H9 (cell line): ENCODE data around the gene KIF12. TPM values are rescaled to one million over a fixed set of nuclear protein-coding genes. Genes with fewer than 3 reads are reported as not detected.
A peak's percentile ranks its signal among the peaks of the same experiment; 100 is the strongest.

ENCODE experiments used
- DNase-seq: peaks from one replicate; pipeline ENCODE4 v3.0.0-alpha.2; 2017
- H2AFZ ChIP-seq: one replicate; pipeline ENCODE4 v1.6.1; 2013; ENCODE audit warnings: mild to moderate bottlenecking, low read length, control low read depth, moderate library complexity
- H2AK5ac ChIP-seq: 2 replicates; pipeline ENCODE4 v1.6.1; 2013; ENCODE audit warnings: low read length, control low read depth, mixed read lengths; ENCODE audit not compliant: insufficient read length
- H2BK120ac ChIP-seq: one replicate; pipeline ENCODE4 v1.6.1; 2013; ENCODE audit warnings: low read depth, mild to moderate bottlenecking, low read length, control low read depth, inconsistent platforms; ENCODE audit not compliant: poor library complexity, severe bottlenecking
- H2BK12ac ChIP-seq: 2 replicates; pipeline ENCODE4 v1.6.1; 2013; ENCODE audit warnings: low read length, control low read depth, mixed read lengths, low read depth; ENCODE audit not compliant: insufficient read length
- H2BK15ac ChIP-seq: 2 replicates; pipeline ENCODE4 v1.6.1; 2013; ENCODE audit warnings: low read depth, low read length, control low read depth
- H2BK20ac ChIP-seq: one replicate; pipeline ENCODE4 v1.6.1; 2013; ENCODE audit warnings: low read depth, mild to moderate bottlenecking, low read length, control low read depth, inconsistent platforms; ENCODE audit not compliant: poor library complexity, severe bottlenecking
- H2BK5ac ChIP-seq: 2 replicates; pipeline ENCODE4 v1.6.1; 2013; ENCODE audit warnings: low read length, control low read depth, mixed read lengths; ENCODE audit not compliant: insufficient read length
- H3K14ac ChIP-seq: 2 replicates; pipeline ENCODE4 v1.6.1; 2013; ENCODE audit warnings: low read length, control low read depth; ENCODE audit not compliant: insufficient read depth
- H3K18ac ChIP-seq: 2 replicates; pipeline ENCODE4 v1.6.1; 2013; ENCODE audit warnings: low read depth, mild to moderate bottlenecking, mixed read lengths, low read length, control low read depth; ENCODE audit not compliant: insufficient read length
- H3K23ac ChIP-seq: 2 replicates; pipeline ENCODE4 v1.6.1; 2013; ENCODE audit warnings: low read length, control low read depth, mixed read lengths, low read depth; ENCODE audit not compliant: insufficient read length
- H3K23me2 ChIP-seq: 2 replicates; pipeline ENCODE4 v1.6.1; 2013; ENCODE audit warnings: low read depth, mild to moderate bottlenecking, mixed read lengths, low read length, control low read depth; ENCODE audit not compliant: insufficient read length, poor library complexity, severe bottlenecking
- H3K27ac ChIP-seq: 2 replicates; pipeline ENCODE4 v1.5.1; 2013; ENCODE audit warnings: low read length, control low read depth, mixed read lengths, low read depth; ENCODE audit not compliant: insufficient read length
- H3K27me3 ChIP-seq: 2 replicates; pipeline ENCODE4 v1.6.1; 2013; ENCODE audit warnings: low read length, control low read depth, inconsistent platforms; ENCODE audit not compliant: insufficient read depth
- H3K4ac ChIP-seq: 2 replicates; pipeline ENCODE4 v1.6.1; 2013; ENCODE audit warnings: low read depth, mild to moderate bottlenecking, control low read depth, inconsistent platforms, low read length, moderate library complexity
- H3K4me1 ChIP-seq: 2 replicates; pipeline ENCODE4 v1.6.1; 2013; ENCODE audit warnings: low read length, control low read depth, inconsistent platforms; ENCODE audit not compliant: insufficient read depth
- H3K4me2 ChIP-seq: 2 replicates; pipeline ENCODE4 v1.6.1; 2013; ENCODE audit warnings: low read length, control low read depth, mixed read lengths; ENCODE audit not compliant: insufficient read length, insufficient read depth
- H3K56ac ChIP-seq: 2 replicates; pipeline ENCODE4 v1.6.1; 2013; ENCODE audit warnings: low read depth, mild to moderate bottlenecking, mixed read lengths, low read length, control low read depth; ENCODE audit not compliant: insufficient read length
- H3K79me1 ChIP-seq: 2 replicates; pipeline ENCODE4 v1.6.1; 2013; ENCODE audit warnings: low read depth, mild to moderate bottlenecking, moderate library complexity, low read length, control low read depth, inconsistent platforms; ENCODE audit not compliant: insufficient read depth, poor library complexity, severe bottlenecking
- H3K79me2 ChIP-seq: 2 replicates; pipeline ENCODE4 v1.6.1; 2013; ENCODE audit warnings: low read length, control low read depth, inconsistent platforms; ENCODE audit not compliant: insufficient read depth
- H3K9ac ChIP-seq: 2 replicates; pipeline ENCODE4 v1.6.1; 2013; ENCODE audit warnings: low read length, control low read depth, mixed read lengths; ENCODE audit not compliant: insufficient read length; ENCODE audit errors: extremely low read depth
- H3K9me3 ChIP-seq: one replicate; pipeline ENCODE4 v1.6.1; 2013; ENCODE audit warnings: low read depth, low read length, inconsistent platforms; ENCODE audit not compliant: control insufficient read depth
- H3T11ph ChIP-seq: one replicate; pipeline ENCODE4 v1.6.1; 2013; ENCODE audit warnings: mild to moderate bottlenecking, low read length, control low read depth, inconsistent platforms
- H4K20me1 ChIP-seq: one replicate; pipeline ENCODE4 v1.6.1; 2013; ENCODE audit not compliant: control insufficient read depth, insufficient read length, insufficient read depth
- H4K5ac ChIP-seq: 2 replicates; pipeline ENCODE4 v1.6.1; 2013; ENCODE audit warnings: low read depth, mild to moderate bottlenecking, mixed read lengths, low read length, control low read depth; ENCODE audit not compliant: insufficient read length
- H4K8ac ChIP-seq: replicated peaks from 2 replicates; pipeline ENCODE4 v1.6.1; 2013; ENCODE audit warnings: low read length, control low read depth, mixed read lengths, low read depth; ENCODE audit not compliant: insufficient read length
- H4K91ac ChIP-seq: 2 replicates; pipeline ENCODE4 v1.6.1; 2013; ENCODE audit warnings: low read depth, mild to moderate bottlenecking, moderate library complexity, mixed read lengths, low read length, control low read depth; ENCODE audit not compliant: insufficient read length
- H3K27ac Mint-ChIP-seq, 3 experiments: 2 replicates in 2 of 3; 3 replicates in 1 of 3; pipeline ENCODE4 v1.8.0; 2020 to 2021; ENCODE audit warnings: mixed read lengths in 3 of 3, mild to moderate bottlenecking in 1 of 3, moderate library complexity in 1 of 3
- H3K27me3 Mint-ChIP-seq: 2 replicates; pipeline ENCODE4 v1.8.0; 2021; ENCODE audit warnings: low read depth, mild to moderate bottlenecking, moderate library complexity, mixed read lengths
- H3K36me3 Mint-ChIP-seq, 3 experiments: 2 replicates in 2 of 3; 3 replicates in 1 of 3; pipeline ENCODE4 v1.8.0; 2020 to 2021; ENCODE audit warnings: low read depth in 3 of 3, mixed read lengths in 3 of 3; ENCODE audit not compliant: insufficient read depth in 1 of 3
- H3K4me1 Mint-ChIP-seq, 2 experiments: 2 replicates each; pipeline ENCODE4 v1.8.0; 2020; ENCODE audit warnings: mixed read lengths in 2 of 2
- H3K4me3 Mint-ChIP-seq, 2 experiments: 2 replicates in 1 of 2; 3 replicates in 1 of 2; pipeline ENCODE4 v1.8.0; 2020 to 2021; ENCODE audit warnings: mild to moderate bottlenecking in 2 of 2, mixed read lengths in 2 of 2, moderate library complexity in 1 of 2
- H3K9me3 Mint-ChIP-seq, 2 experiments: 2 replicates in 1 of 2; 3 replicates in 1 of 2; pipeline ENCODE4 v1.8.0; 2020; ENCODE audit warnings: mild to moderate bottlenecking in 2 of 2, mixed read lengths in 2 of 2, moderate library complexity in 1 of 2
- CTCF ChIP-seq: fragments of 200-600 bp; sonication (generic); conservative IDR thresholded peaks from 3 replicates; pipeline ENCODE4 v1.8.0; 2021; ENCODE audit warnings: antibody characterized with exemption, mild to moderate bottlenecking
- WGBS: extraction: QIAGEN DNeasy Blood & Tissue Kit; methylation state at CpG from one replicate; pipeline ENCODE4 v1.1.7; 2013; ENCODE audit warnings: missing lambda C conversion rate, low lambda C conversion rate, mixed read lengths; ENCODE audit not compliant: insufficient read length; ENCODE audit errors: extremely low coverage; 5-methylcytosine and 5-hydroxymethylcytosine counted together
- total RNA-seq: library from RNA; stranded (reverse); gene quantifications from 2 replicates; pipeline ENCODE4 v1.2.1, GENCODE V29; 2021

Gene KIF12
- total RNA-seq, 1 experiment from 2014 or later: 3.3 TPM

DNA sequence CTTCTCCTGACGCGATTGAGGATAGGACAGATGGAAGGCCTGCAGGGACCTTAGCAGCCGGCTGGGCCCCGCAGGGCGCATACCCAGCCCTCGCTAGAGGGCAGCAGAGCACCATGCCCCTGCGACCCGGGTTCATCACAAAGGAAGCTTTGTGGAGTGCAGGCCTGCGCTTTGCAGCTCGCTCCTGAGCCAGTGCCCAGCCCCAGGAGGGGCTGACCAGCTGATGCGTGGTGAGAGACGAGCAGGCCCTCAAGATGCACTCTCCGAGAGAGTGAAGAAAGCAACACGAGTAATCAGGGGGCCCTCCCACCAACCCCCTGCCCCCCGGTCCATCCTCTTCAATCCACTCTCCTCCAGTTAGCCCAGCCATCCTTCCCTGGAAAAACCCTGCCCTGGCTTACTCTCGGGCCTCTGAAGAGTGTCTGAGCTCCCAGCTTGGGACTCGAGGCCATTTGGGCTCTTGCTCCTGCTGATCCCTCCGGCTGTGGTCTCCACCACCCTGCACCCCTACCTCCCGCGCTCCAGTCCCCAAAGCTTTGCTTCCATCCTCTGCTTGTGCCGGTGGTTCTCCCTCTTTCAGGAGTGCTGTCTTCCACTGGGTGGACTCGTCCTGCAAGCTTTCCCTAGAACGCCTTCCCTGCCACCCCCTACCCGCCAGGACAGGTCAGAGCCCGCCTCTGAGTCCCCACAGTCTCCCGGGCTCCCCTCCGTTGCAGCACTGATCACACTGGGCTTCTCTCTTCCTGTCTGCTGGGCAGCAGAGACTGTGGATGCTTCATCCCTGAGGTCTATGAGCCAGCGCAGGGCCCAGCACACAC is 9.1 kb upstream of the KIF12 start:
- Histone ChIP-seq H2BK5ac (no peak overlapping the region), H3K4me1 (no peaks in the 10 kb centered on the region), H4K20me1 (no peaks in the 10 kb centered on the region), H2AFZ (no peak overlapping the region), H4K8ac (no peak overlapping the region), H2AK5ac (no peak overlapping the region), H3K56ac (no peak overlapping the region), H3K23me2 (no peaks in the 10 kb centered on the region), H3K14ac (no peak overlapping the region), H4K5ac (no peak overlapping the region), H3K23ac (no peak overlapping the region), H3K4ac (no peak overlapping the region), H3K9me3 (no peaks in the 10 kb centered on the region), H4K91ac (no peak overlapping the region), H3K27ac (no peak overlapping the region), H3K4me2 (no peak overlapping the region), H2BK15ac (no peak overlapping the region), H2BK20ac (no peak overlapping the region), H2BK12ac (no peak overlapping the region), H3K18ac (no peak overlapping the region), H2BK120ac (no peak overlapping the region), H3K9ac (no peak overlapping the region), H3T11ph (no peak overlapping the region), H3K79me1 (no peaks in the 10 kb centered on the region), H3K79me2 (no peaks in the 10 kb centered on the region), H3K27me3 (no peaks in the 10 kb centered on the region; the same call in 1 of the 2 replicates)
- Mint-ChIP-seq H3K4me3 (no peak overlapping the region; a peak in 1 of 5 replicates), H3K27ac (peak overlapping the region in 1 of 3 experiments; percentile 73; a peak in 1 of 7 replicates), H3K9me3 (no peaks in the 10 kb centered on the region), H3K36me3 (no peaks in the 10 kb centered on the region), H3K4me1 (peaks cover 10 to 14% of the 10 kb centered on the region in 2 experiments), H3K27me3 (peaks cover 82% of the 10 kb centered on the region)
- WGBS: no CpG with 5 or more reads among the region's 28 CpGs
- peak; percentile 99 for TF ChIP-seq CTCF
- peak; percentile 92 for DNase-seq
